Neuron (in vitro differentiated cells): ENCODE results near the gene ETV6.

ENCODE experiments used
- H2AFZ ChIP-seq: one replicate; pipeline ENCODE4 v1.6.1; 2013; ENCODE audit warnings: low read depth, mild to moderate bottlenecking, inconsistent platforms, low read length, moderate library complexity
- H3K27me3 ChIP-seq: one replicate; pipeline ENCODE4 v1.6.1; 2013; ENCODE audit warnings: low read length; ENCODE audit not compliant: insufficient read depth
- H3K36me3 ChIP-seq: one replicate; pipeline ENCODE4 v1.6.1; 2013; ENCODE audit warnings: low read length; ENCODE audit not compliant: insufficient read depth
- H3K4me1 ChIP-seq: one replicate; pipeline ENCODE4 v1.6.1; 2013; ENCODE audit warnings: low read length; ENCODE audit not compliant: insufficient read depth
- H3K4me3 ChIP-seq: 2 replicates; pipeline ENCODE4 v1.5.1; 2013; ENCODE audit warnings: mild to moderate bottlenecking, low read length, moderate library complexity
- H3K9me3 ChIP-seq: one replicate; pipeline ENCODE4 v1.6.1; 2013; ENCODE audit warnings: low read length

Gene ETV6

GRCh38 chr12:11927286-11927935, 277.9 kb downstream of the ETV6 start:
- Histone ChIP-seq H3K36me3 (no peaks in the 10 kb centered on the region), H3K9me3 (no peaks in the 10 kb centered on the region), H3K4me3 (no peak overlapping the region), H2AFZ (no peak overlapping the region), H3K27me3 (peaks cover 12% of the 10 kb centered on the region), H3K4me1 (peaks cover 7% of the 10 kb centered on the region)

- no peaks in the 10 kb centered on the region for H3K36me3 ChIP-seq
- no peaks in the 10 kb centered on the region for H3K9me3 ChIP-seq
- H3K4me1 ChIP-seq, result peaks cover 7% of the 10 kb centered on the region
- H2AFZ ChIP-seq, result no peak overlapping the region
- H3K27me3 ChIP-seq, result peaks cover 12% of the 10 kb centered on the region
- H3K4me3 ChIP-seq, result no peak overlapping the region
Measured at GRCh38 chr12:11929714-11930113, 280.2 kb downstream of the ETV6 start.

GRCh38 chr12:11939223-11939622, 289.7 kb downstream of the ETV6 start:
- H2AFZ ChIP-seq, result no peak overlapping the region
- H3K4me3 ChIP-seq, result no peak overlapping the region

GRCh38 chr12:11941606-11942337, 292.3 kb downstream of the ETV6 start:
- Histone ChIP-seq H3K4me1 (no peaks in the 10 kb centered on the region), H3K36me3 (no peaks in the 10 kb centered on the region), H2AFZ (no peak overlapping the region), H3K27me3 (no peaks in the 10 kb centered on the region), H3K4me3 (no peak overlapping the region), H3K9me3 (no peaks in the 10 kb centered on the region)

More at GRCh38 chr12:11939223-11939622, 289.7 kb downstream of the ETV6 start:
- Histone ChIP-seq H3K36me3 (no peaks in the 10 kb centered on the region), H3K9me3 (no peaks in the 10 kb centered on the region), H3K27me3 (no peaks in the 10 kb centered on the region), H3K4me1 (no peaks in the 10 kb centered on the region)

- Histone ChIP-seq H3K9me3 (no peaks in the 10 kb centered on the region), H3K27me3 (no peaks in the 10 kb centered on the region), H2AFZ (no peak overlapping the region), H3K4me3 (no peak overlapping the region), H3K36me3 (no peaks in the 10 kb centered on the region), H3K4me1 (no peaks in the 10 kb centered on the region)
Measured at GRCh38 chr12:11943919-11944700, 294.6 kb downstream of the ETV6 start.
